ENCODE data around the gene GPR65. TPM values are rescaled to one million over a fixed set of nuclear protein-coding genes. Genes with fewer than 3 reads are reported as not detected.

GPR65 gene
- total RNA-seq, 1 experiment from 2014 or later = not detected

DNA sequence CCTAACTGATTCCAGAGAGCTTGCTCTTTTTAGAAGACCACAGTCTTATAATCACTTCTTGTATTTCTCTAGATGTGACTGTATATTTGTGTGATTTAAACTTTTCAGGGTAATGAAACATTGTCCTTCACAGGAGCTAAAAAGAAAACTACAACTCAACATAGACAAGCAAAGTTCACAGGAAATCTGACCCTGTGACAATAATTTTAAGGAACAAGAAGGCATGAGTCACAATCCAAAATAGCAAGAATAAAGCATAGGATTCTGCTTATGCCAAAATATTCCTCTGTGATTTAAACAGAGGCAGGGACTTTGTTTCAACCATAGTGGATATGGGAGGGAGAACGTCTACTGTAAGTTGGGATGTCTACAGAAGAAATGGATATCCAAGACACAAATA lies 44.3 kb downstream of the GPR65 start:
- Mint-ChIP-seq H3K36me3 (ENCODE audit: insufficient read depth in 1 of 3, low read depth in 3 of 3) (peaks cover 0 to 4% (median 2%) of the 10 kb centered on the region in 3 experiments; a peak in 3 of 7 replicates), H3K9me3 (peaks cover 8 to 13% of the 10 kb centered on the region in 2 experiments), H3K27me3 (ENCODE audit: low read depth) (peaks cover 2% of the 10 kb centered on the region)

More for the DNA sequence above, 44.3 kb downstream of the GPR65 start:
- no CpG with 5 or more reads among the region's 1 CpG for WGBS (ENCODE audit: extremely low coverage, insufficient read length, low lambda C conversion rate)
- H4K5ac ChIP-seq (ENCODE audit: insufficient read length, low read depth, low read length) = no peak overlapping the region
- H2BK15ac ChIP-seq (ENCODE audit: low read depth, low read length) = no peak overlapping the region
- no peak overlapping the region for H3K9ac ChIP-seq (ENCODE audit: extremely low read depth, insufficient read length, low read length)
- H4K91ac ChIP-seq (ENCODE audit: insufficient read length, low read depth, low read length) = no peak overlapping the region
- no peak overlapping the region for H2BK5ac ChIP-seq (ENCODE audit: insufficient read length, low read length)
- no peaks in the 10 kb centered on the region for H3K9me3 ChIP-seq (ENCODE audit: control insufficient read depth, low read depth, low read length)
- H3K79me1 ChIP-seq (ENCODE audit: insufficient read depth, low read depth, low read length, poor library complexity, severe bottlenecking) = no peaks in the 10 kb centered on the region
- H3K18ac ChIP-seq (ENCODE audit: insufficient read length, low read depth, low read length) = no peak overlapping the region
- H3K4me2 ChIP-seq (ENCODE audit: insufficient read depth, insufficient read length, low read length) = no peak overlapping the region
- H3K27me3 ChIP-seq (ENCODE audit: insufficient read depth, low read length) = no peaks in the 10 kb centered on the region
- H4K8ac ChIP-seq (replicated peaks; ENCODE audit: insufficient read length, low read depth, low read length) = no peak overlapping the region
- H3K23me2 ChIP-seq (ENCODE audit: insufficient read length, low read depth, low read length, poor library complexity, severe bottlenecking) = no peaks in the 10 kb centered on the region
- Mint-ChIP-seq H3K27ac (no peak overlapping the region), H3K4me1 (no peaks in the 10 kb centered on the region), H3K4me3 (no peak overlapping the region)
- no peaks in the 10 kb centered on the region for H3K4me1 ChIP-seq (ENCODE audit: insufficient read depth, low read length)
- H4K20me1 ChIP-seq (ENCODE audit: control insufficient read depth, insufficient read depth, insufficient read length) = no peaks in the 10 kb centered on the region
- H2BK120ac ChIP-seq (ENCODE audit: low read depth, low read length, poor library complexity, severe bottlenecking) = no peak overlapping the region
- no peak overlapping the region for H3K4ac ChIP-seq (ENCODE audit: low read depth, low read length)
- TF ChIP-seq CTCF (conservative IDR thresholded peaks at IDR 0.05) = no peak
- H3K27ac ChIP-seq (ENCODE audit: insufficient read length, low read depth, low read length) = no peak overlapping the region
- no peak overlapping the region for H2AFZ ChIP-seq (ENCODE audit: low read length)
- DNase-seq = no peak
- H3T11ph ChIP-seq (ENCODE audit: low read length) = no peak overlapping the region
- H3K14ac ChIP-seq (ENCODE audit: insufficient read depth, low read length) = no peak overlapping the region
- no peak overlapping the region for H3K56ac ChIP-seq (ENCODE audit: insufficient read length, low read depth, low read length)
- no peak overlapping the region for H3K23ac ChIP-seq (ENCODE audit: insufficient read length, low read depth, low read length)
- no peak overlapping the region for H2AK5ac ChIP-seq (ENCODE audit: insufficient read length, low read length)
- no peaks in the 10 kb centered on the region for H3K79me2 ChIP-seq (ENCODE audit: insufficient read depth, low read length)
- H2BK12ac ChIP-seq (ENCODE audit: insufficient read length, low read depth, low read length) = no peak overlapping the region
- no peak overlapping the region for H2BK20ac ChIP-seq (ENCODE audit: low read depth, low read length, poor library complexity, severe bottlenecking)
